HG02610 (cell line): ENCODE data around the gene MRPL30.
A peak's percentile ranks its signal among the peaks of the same experiment; 100 is the strongest.
"Not testable (repeated sequence)": the region's sequence is repeated elsewhere in the genome, so short reads cannot be mapped to it uniquely, and the experiment has no call there.

Experiments used
- ATAC-seq: cut with Tn5 transposase; IDR thresholded peaks from one replicate; pipeline ENCODE4 v1.9.1; 2021; ENCODE audit warnings: mild to moderate bottlenecking, moderate library complexity; ENCODE audit not compliant: unreplicated experiment

MRPL30 gene

DNA sequence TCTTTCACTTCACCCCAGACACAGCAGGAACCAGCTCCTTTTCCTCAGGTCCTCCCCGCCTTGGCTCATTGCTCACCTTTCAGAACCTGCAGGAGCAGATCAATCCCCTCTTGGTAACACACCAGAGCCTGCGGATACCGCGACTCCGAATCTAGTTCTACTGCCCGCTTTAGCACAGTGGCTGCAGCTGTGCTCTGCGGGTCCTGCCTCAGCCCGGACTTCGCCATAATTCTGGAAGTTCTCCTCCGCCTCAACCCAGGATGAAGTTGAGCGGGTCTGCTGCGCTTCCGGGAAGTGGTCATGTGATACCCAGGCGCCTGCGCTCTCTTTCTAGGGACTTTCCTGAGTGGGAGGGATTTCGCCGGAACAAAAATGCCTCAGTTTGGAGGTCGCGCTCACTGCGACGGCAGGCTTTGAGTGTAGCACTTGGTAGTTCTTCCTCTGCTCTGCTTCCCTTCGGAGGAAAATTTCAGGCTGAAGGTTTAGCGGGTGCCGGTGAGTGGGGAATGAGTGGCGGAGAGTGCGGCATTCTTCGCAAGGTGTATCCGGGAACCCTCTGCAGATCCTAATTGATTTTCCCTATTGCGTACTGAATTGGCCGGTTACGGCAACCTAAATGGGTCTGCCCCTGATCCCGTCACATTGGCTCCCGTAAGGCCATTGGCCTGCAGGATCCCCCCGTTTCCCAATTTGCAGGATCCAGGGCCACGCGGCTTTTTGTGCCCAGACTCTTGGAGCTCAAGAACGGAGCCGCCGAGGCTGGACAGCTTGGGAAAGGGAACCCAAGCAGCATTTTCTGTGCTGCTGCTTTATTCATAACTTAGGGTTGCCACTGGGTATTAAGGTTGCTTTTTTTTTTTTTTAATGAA is at the start of gene MRPL30, which contains the start of gene MITD1:
Gene MRPL30, plus strand, starts transcription at position 430 of the 869 bp plus-strand sequence. CDS start 5,020 bp downstream, outside the sequence.
Gene MITD1, minus strand, starts transcription at position 304 of the 869 bp plus-strand sequence. Its CDS starts 77 bp downstream, at position 227.
- ATAC-seq, result peak; percentile 91

DNA sequence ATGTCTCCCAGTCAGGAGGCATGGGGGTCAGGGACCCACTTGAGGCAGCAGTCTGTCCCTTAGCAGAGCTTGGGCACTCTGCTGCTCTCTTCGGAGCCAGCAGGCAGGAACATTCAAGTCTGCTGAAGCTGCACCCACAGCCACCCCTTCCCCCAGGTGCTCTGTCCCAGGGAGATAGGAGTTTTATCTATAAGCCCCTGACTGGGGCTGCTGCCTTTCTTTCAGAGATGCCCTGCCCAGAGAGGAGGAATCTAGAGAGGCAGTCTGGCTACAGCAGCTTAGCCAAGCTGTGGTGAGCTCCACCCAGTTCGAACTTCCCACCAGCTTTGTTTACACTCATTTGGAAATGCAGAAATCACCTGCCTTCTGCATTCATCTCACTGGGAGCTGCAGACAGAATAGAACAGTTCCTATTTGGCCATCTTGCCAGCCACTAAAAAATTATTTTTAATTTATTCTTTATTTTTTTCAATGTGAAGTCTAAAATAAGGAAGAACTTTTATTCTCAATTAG is 45.9 kb upstream of the MRPL30 start:
- not testable (repeated sequence) for ATAC-seq

DNA sequence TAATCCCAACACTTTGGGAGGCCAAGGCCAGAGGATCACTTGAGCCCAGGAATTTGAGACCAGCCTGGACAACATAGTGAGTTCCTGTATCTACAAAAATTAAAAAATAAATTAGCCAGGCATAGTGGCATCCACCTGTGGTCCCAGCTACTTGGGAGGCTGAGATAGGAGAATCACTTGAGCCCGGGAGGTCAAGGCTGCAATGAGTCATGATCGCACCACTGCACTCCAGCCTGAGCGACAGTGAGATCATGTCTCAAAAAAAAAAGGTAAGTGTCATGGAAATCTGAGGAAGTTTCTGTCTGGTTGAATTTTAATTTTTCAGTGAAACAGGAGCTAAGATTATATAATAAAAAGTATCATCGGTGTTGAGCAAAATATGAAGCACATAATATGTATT is 42.0 kb upstream of the MRPL30 start:
- ATAC-seq, result no peak

DNA sequence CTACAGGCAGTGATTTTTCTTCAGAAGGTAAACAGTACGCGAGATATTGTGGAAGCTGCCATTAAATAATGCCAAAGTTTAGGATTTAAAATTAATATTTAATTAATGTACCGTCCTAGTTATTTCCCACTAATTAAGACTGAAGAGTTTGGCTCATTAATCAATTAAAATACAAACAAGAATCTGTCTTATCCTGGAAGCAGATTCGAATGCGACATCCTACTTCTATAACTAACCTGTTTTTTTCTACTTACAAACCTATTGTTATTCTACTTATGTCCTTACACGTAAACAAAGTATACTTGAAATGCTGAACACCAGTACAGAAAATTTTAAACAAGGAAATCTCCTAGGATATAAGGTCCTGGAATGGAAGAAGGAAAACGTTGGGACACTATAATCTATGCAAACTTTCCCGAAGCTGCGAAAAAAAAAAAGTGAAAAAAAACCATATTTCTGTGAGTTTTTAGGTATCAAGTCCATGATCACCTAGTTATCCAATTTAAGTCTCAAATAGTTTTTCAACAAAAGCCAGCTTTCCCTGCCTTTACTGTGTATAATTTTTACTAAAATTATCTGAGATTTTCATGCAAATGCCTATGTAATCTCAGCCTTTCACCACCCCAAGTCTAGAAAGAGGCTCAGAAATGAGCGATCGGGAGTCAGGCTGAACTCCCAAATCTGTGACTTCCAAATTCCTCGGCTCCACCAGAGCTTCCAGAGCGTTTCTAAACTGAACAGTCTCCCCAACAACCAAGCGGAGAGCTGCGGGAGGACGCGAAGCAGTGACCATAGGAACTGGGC is 40.7 kb upstream of the MRPL30 start:
- ATAC-seq, result no peak

DNA sequence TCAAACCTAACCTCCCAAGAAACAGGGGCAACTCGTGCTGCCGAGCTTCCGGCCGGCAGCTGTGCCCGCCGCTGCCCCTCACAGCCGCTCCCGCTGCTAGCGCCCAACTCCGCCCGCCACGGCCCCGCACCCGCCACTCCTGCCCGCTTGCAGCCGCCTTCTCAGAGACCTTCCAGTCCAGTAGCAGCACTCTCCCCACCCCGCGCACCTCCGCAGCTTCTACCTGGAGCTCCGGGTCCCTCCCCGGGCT is 40.2 kb upstream of the MRPL30 start:
- no peak for ATAC-seq

DNA sequence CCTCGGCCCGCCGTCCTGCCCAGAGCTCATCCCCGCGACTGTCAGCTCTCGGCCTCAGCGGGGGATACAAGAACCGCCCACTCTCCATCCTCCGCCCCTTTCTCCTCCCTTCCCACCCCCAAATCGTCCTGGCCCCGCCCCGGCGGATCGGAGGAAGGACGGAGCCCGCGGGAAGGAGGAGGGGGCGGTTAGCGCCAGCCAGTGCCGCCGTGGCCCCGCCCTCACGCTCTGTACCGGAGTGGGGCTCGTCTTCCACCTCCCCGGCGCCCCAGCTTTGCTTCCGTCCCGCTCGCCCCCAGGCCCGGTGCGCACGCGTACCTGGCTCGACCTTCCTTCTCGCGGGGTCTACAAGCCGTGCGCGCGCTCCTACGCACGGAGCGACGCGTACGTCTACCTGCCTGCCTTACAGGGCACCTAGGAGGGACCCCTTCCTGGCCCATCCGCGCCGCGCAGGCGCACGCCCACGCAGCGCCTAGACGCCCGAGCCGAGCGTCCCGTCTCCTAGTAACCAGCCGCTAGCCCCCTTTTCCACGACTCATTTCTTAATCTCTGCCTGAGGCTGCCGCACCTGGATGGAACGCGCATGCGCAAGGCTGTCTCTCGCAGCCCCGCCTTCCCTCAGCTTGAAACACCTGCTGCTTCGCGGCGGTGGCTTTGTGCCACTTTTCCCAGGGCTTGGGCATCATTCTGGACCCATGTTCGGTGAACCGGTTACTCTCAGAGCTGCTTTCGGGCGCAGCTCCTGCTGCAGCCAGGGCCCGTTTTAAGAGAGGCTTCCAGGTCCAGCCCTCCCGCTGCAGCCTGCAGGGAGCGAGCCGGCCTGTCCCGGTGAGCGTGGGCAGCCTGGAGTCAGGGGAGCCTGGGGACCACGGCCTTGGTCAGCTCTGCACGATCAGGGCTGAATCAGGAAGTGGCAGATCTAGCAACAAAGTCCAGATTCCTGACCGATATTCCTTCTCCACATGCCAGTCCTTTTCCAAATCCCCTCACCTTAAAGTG is 39.6 kb upstream of the MRPL30 start, which contains the start of gene C2orf15:
Gene C2orf15, plus strand, starts transcription at position 598 of the 999 bp plus-strand sequence. CDS start 8,852 bp downstream, outside the sequence.
- ATAC-seq, result peak; percentile 90

DNA sequence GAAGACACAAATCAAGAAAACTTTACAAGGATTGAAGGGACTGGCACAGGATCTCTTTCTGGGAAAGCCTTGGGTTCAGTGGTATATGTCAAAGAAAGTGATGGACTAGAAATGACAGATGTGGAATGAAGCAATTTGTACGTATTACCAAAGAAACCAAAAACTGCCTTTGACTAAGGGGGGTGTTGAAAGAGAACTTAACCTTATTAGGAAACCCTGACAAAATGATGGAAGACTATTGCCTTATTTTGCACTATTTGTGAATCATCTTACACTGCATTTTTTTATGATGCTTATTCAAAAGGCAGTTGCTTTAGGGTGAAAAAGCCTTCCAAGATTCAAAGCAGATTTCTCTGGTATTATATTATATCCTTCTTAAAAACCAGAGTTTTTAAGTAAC is 30.3 kb upstream of the MRPL30 start:
- ATAC-seq, result no peak

DNA sequence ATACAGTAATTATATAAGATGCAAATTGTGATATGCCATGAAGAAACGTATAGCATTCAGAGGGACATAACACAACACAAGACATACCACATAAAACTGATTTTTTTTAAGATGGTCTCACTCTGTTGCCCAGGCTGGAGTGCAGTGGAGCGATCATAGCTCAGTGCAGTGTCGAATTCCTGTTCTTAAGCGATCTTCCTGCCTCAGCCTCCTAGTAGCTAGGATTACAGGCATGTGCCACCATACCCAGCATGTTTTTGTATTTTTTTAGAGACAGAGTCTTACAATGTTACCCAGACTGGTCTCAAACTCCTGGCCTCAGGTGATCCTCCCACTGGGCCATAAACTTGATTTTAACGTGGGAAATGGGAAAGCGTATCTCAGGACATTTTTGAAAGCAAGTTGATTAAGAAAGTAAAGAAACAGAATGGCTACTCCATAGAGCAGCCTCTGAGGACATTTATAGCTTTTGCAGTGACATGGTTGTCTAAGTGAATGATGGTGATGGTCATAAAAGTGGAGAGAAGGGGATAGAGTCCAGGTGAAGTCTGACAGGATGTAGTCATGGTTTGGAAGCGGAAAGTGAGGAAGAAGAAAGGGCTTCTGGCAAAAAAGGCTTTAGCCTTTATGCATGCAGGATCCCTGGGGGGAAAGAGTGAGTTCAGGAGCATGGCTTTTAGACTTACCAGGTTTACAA is 28.6 kb upstream of the MRPL30 start:
- no peak for ATAC-seq

DNA sequence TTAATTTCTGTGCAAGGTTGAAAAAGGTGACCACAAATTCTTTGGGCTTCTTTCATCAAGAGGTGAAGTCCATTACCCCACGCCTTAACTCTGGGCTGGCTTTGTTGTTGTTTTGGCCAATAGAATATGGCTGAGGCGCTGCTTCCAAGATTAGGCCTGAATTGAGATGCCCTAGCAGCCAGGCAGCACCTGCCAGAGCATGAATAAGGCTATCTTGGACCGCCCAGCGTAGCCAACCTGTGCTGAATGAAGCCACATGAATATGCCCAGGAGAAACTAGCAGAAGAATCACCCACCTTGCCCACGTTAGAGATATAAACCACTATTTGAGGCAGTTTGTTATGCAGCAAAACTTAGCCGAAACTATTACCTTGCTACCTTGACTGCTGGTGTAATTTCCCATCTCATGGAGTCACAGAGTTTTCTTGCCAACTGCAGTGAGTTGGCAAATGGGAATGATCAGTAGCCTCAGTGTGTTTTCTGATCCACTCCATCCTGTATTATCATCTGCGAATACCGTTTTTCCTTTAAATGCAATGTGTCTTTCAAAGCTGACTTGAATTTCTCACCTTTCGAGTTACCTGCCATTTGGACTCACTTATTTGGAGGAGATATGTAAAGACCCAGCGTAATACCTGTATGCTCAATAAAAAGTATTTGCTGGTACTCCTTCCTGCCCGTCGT is 26.9 kb upstream of the MRPL30 start:
- ATAC-seq, result no peak

DNA sequence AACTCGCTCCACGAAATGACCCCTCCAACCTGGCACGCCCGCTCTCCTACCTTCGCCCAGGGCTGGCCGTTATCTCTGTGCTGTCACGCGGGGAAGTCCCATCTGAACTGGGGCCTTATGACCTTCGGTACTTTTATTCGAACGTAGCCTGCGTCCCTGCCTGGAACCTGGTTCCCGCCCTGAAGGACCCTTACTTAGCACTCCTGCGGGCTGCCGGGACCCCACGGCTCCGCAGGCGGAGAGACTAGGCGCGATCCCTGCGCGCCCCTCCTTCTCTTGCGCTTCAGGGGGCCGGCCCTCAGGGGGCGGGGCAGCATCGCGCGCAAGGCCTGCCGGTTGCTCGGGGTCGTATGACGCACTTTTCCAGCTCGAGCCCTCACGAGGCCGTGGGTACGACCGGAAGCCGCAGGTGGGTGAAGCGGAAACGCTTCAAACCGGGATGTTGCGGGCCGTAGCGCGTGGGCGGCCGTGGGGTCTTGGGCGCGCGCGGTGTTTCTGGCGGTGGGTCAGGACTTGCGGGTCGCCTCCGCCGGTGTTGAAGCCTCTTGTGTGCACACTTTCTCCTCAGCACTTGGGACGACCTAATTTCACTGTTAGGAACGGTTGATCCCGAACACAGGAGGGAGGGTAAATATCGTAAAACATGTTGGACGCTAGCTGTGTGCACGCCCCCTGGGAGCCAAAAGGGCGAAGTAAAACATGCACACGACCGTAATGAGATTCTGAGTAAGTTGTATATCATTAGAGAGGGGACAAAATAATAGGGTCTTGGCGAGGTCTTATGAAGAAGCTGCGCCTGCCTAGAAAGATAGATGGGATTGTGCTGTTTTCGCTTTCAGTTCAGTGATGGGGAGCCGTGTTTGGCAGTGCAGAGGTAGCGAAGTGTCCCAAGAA is 26.1 kb upstream of the MRPL30 start, which contains the start of the genes LIPT1 and TSGA10:
Gene LIPT1, plus strand, starts transcription at position 325 of the 894 bp plus-strand sequence. CDS start 6,991 bp downstream, outside the sequence.
Gene TSGA10, minus strand, starts transcription at position 300 of the 894 bp plus-strand sequence. CDS start 45,503 bp downstream, outside the sequence.
- ATAC-seq, result peak; percentile 95

DNA sequence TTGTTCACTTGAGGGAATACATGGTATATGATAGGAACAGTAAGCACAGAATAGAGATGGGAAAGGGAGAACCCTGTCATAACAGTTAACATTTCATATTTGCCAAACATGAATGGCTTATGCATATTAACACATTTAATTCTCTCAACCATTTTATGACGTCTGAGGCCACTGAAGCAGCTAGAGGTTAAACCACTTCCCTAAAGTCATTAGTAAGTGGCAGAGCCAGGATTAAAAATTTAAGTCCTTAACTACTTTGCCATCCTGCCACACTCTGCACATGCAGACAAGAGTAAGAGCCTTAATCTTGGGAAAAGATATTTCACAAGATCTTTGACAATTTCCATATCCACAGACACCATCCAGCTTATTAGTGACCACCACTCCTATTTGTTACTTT is 24.1 kb upstream of the MRPL30 start:
- ATAC-seq, result no peak

DNA sequence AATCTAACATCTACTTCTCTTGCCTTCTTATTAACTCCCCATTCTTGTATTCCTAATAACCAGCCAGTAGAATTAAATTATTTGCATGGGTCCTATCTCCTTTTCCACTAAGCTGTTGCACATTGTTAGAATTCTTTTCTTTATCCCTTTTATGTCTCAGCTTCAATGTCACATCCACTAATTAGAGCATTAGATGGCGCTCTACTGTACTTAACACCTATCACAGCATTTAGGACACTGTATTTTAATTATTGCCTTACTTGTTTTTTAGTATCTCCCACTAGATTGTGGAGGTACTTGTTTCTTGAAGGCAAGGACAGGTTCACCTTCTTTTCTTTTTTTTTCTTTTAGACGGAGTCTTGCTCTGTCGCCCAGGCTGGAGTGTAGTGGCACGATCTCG is 22.4 kb upstream of the MRPL30 start:
- ATAC-seq, result no peak

DNA sequence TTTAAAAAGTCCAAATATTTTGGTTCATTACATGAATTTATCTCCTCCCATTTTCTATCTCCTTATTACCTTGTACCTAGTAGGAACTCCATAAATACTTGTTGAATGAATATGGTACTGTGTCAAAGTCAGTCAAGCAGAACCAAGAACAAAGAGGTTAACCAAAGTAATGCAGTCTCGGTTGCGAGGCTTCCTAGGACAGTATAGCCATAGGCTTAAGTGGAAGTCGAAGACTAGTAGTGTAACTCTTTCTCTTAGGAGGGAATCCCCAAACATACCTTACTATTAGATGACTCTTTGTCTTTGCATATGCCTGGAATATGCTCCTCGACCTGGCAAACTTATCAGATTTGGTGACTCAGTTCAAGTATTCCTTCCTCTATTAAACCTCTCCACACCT is 21.4 kb upstream of the MRPL30 start:
- no peak for ATAC-seq

DNA sequence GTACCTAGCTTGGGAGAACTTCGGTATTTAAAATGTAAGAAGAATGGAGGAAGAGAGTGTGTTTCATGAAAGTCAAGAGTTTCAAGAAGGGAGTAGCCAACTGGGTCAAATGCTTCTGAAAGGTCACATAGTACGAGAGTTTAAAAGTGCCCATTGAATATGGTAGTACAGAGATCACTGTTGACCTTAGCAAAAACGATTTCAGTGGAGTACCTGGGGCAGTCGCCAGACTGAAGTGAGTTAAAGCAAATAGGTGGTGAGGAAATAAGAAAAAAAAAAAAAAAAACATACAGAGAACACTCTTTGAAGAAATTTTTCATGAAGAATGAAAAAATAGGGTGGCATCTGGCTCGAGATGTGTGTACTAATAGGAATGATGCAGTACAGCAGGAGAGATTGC is 14.8 kb upstream of the MRPL30 start:
- ATAC-seq, result no peak

DNA sequence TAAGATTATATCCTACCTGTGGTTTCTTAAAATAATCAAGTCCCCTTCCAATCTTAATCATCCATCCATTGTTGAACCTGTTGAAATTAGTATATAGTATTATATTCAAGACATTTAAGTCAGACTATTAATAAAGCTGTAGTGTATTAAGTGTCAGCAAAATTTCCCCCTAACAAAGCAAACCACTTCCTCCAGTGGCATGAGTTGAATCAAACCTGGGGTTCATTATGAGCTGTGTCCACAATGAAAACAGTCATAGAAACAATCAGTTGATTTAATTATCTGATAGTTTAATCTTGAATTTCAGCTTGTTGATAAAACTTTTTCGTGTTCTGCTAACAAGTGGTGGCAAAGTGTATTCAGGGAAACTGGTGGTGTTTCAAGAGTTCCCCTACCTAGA is 11.4 kb upstream of the MRPL30 start:
- peak; percentile 82 for ATAC-seq

DNA sequence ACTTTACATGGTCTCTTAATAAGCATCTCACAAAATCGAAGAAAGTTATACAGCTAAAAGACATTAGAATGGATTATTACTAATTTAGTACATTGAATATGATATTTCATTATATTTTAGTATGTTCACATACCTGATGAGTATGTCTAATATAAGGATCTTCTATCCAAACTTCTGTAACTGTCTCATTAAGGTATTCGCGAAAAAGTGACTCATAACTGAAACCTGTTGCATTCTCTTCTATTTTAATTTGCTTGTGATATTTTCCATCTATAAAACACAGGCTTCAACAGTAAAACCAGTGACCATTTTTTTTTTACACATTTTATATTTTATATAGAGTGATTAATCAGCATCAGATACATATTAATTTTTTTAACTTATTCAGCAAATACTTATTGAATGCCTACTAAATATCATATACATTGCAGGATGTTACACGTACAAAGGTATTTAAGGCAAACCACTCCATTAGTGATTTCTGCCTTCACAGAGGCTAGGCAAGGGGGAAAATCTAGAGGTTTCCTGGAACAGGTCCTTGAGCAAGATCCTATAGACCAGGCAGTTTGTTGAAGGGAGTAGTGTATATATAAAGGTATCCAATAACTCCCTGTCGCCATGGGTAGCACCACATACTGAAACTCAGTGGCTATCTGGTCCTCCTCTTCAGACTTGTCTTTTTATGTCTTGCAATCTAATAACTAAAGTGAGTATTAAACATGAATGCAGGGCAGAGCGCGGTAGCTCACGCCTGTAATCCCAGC is 9.4 kb upstream of the MRPL30 start:
- ATAC-seq, result no peak

DNA sequence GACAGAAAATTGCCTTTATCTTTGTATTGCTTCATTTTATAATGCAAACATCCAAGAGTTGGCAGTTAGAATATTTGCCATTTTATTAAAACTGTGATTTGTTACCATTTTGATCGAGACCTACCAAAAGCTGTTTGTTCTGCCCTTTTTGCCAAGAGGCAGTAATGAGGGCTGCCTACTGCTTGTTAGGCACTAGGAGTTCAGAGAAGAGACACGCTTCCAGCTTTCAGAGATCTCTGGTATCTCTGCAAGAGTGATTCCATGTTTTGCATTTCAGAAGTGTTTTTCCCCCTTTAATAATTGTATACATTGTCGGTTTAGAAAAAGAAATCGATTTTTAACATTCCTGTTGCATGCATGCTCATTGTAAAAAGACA is 628 bp downstream of the MRPL30 start:
- no peak for ATAC-seq
